ENCODE measurements around the gene FOXS1. TPM values are rescaled to one million over a fixed set of nuclear protein-coding genes. Genes with fewer than 3 reads are reported as not detected.

Gene FOXS1
- polyA plus RNA-seq, 1 of the 3 experiments (the other 2 are of a cell fraction) = 0.99 TPM

DNA sequence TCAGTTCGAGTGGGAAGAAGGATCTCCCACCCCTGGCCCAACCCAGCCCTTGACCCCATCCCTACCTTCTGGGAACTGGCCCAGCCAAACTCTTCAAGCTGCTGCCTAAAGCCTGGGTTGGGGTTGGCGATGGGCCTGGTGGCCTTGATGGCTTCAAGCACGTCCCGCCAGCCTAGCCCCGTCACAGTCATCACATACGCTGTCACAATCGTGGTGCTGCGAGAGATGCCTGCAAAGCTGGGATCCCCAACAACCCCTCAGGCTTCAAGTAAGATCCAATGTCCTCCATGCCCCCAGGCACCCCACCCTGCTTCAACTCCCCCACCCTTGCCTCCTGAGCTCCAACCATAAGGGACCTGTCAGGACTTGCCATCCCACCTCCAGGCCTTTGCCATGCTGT, 17.1 kb upstream of the FOXS1 start:
- H3K9ac ChIP-seq = no peak overlapping the region
- H3K9me3 ChIP-seq = no peaks in the 10 kb centered on the region
- H3F3A ChIP-seq (replicated peaks; ENCODE audit: insufficient read depth) = no peaks in the 10 kb centered on the region
- no peaks in the 10 kb centered on the region for H3K27me3 ChIP-seq (ENCODE audit: insufficient read depth)
- no peaks in the 10 kb centered on the region for H3K79me2 ChIP-seq (ENCODE audit: insufficient read depth)
- H3K36me3 ChIP-seq (replicated peaks in 1 of 2; ENCODE audit: control insufficient read depth in 1 of 2, insufficient read depth in 2 of 2, low read length in 1 of 2) = no peaks in the 10 kb centered on the region
- H4K20me1 ChIP-seq (ENCODE audit: insufficient read depth) = no peaks in the 10 kb centered on the region
- POLR2A ChIA-PET = interaction anchor here (1.8 kb wide), 1 partner anchor 9 kb away, joined by 6 read pairs; no protein-coding TSS in a partner anchor
- no peak for DNase-seq
- no peak overlapping the region for H3K4me2 ChIP-seq
- H3K9me2 ChIP-seq = no peaks in the 10 kb centered on the region
- no peak overlapping the region for H2AFZ ChIP-seq (ENCODE audit: low read depth)
- peak overlapping the region in 1 of 2 experiments; percentile 82; a peak in 1 of 4 replicates for H3K27ac ChIP-seq (ENCODE audit: low read depth in 2 of 2, low read length in 1 of 2)
- 98% methylated on average over 8 of the region's 8 CpGs for WGBS (ENCODE audit: low lambda C conversion rate)
- peaks cover 0 to 21% of the 10 kb centered on the region in 2 experiments; a peak in 2 of 4 replicates for H3K4me1 ChIP-seq (ENCODE audit: control insufficient read depth in 1 of 2, insufficient read depth in 2 of 2, low read depth in 1 of 2, low read length in 1 of 2)
- H3K4me3 ChIP-seq (ENCODE audit: low read depth in 2 of 2, low read length in 1 of 2) = no peak overlapping the region
- TF ChIP-seq EP300 (IDR thresholded peaks at IDR 0.05; ENCODE audit: borderline replicate concordance in 1 of 2, low read depth in 1 of 2, low read length in 1 of 2) (no peak), YY1 (IDR thresholded peaks at IDR 0.05; ENCODE audit: low read depth) (no peak), RXRA (IDR thresholded peaks at IDR 0.05; ENCODE audit: borderline replicate concordance, low read depth) (no peak), RAD21 (IDR thresholded peaks at IDR 0.05; ENCODE audit: low read length) (no peak), TAF1 (IDR thresholded peaks at IDR 0.05; ENCODE audit: borderline replicate concordance, low read depth, low read length) (no peak), TEAD4 (IDR thresholded peaks at IDR 0.05; ENCODE audit: borderline replicate concordance, insufficient read depth) (no peak), SIN3A (IDR thresholded peaks at IDR 0.05; ENCODE audit: borderline replicate concordance, low read depth, low read length) (no peak), EZH2phosphoT487 (IDR thresholded peaks at IDR 0.05; ENCODE audit: borderline replicate concordance, low read depth) (no peak), POLR2AphosphoS5 (IDR thresholded peaks at IDR 0.05; ENCODE audit: low read depth, low read length) (no peak), SMC3 (IDR thresholded peaks at IDR 0.05; ENCODE audit: low read depth, low read length) (no peak), CHD2 (IDR thresholded peaks at IDR 0.05; ENCODE audit: low read length, partially characterized antibody) (no peak), TCF12 (IDR thresholded peaks at IDR 0.05) (no peak)
- TF ChIP-seq, protein P1, sequence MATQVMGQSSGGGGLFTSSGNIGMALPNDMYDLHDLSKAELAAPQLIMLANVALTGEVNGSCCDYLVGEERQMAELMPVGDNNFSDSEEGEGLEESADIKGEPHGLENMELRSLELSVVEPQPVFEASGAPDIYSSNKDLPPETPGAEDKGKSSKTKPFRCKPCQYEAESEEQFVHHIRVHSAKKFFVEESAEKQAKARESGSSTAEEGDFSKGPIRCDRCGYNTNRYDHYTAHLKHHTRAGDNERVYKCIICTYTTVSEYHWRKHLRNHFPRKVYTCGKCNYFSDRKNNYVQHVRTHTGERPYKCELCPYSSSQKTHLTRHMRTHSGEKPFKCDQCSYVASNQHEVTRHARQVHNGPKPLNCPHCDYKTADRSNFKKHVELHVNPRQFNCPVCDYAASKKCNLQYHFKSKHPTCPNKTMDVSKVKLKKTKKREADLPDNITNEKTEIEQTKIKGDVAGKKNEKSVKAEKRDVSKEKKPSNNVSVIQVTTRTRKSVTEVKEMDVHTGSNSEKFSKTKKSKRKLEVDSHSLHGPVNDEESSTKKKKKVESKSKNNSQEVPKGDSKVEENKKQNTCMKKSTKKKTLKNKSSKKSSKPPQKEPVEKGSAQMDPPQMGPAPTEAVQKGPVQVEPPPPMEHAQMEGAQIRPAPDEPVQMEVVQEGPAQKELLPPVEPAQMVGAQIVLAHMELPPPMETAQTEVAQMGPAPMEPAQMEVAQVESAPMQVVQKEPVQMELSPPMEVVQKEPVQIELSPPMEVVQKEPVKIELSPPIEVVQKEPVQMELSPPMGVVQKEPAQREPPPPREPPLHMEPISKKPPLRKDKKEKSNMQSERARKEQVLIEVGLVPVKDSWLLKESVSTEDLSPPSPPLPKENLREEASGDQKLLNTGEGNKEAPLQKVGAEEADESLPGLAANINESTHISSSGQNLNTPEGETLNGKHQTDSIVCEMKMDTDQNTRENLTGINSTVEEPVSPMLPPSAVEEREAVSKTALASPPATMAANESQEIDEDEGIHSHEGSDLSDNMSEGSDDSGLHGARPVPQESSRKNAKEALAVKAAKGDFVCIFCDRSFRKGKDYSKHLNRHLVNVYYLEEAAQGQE (IDR thresholded peaks at IDR 0.05; ENCODE audit: low read depth, low read length) = no peak
- TF ChIP-seq, protein P2, sequence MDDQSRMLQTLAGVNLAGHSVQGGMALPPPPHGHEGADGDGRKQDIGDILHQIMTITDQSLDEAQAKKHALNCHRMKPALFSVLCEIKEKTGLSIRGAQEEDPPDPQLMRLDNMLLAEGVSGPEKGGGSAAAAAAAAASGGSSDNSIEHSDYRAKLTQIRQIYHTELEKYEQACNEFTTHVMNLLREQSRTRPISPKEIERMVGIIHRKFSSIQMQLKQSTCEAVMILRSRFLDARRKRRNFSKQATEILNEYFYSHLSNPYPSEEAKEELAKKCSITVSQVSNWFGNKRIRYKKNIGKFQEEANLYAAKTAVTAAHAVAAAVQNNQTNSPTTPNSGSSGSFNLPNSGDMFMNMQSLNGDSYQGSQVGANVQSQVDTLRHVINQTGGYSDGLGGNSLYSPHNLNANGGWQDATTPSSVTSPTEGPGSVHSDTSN (IDR thresholded peaks at IDR 0.05) = no peak
- CTCF ChIA-PET = interaction anchor here (1.1 to 4.9 kb wide), 7 partner anchors 10 to 169 kb away, joined by 4 to 36 read pairs (median 16); partner anchors contain the start of genes FOXS1 and PDRG1
